Head of caudate nucleus (tissue), 42 donors: ENCODE results near the gene DNAJB14.

Source experiments
- DNase-seq, 42 donors: peaks; one replicate each; pipeline versions ENCODE4 v3.0.0 to v3.0.0-alpha.2; 2020 to 2021; ENCODE audit warnings: mixed read lengths in 7 of 42
- intact Hi-C: fragments of 100-400 bp; cut with DNase I; formaldehyde crosslinking; loops from one replicate; pipeline ENCODE4 v1.15.0; 2022

Gene DNAJB14

DNA sequence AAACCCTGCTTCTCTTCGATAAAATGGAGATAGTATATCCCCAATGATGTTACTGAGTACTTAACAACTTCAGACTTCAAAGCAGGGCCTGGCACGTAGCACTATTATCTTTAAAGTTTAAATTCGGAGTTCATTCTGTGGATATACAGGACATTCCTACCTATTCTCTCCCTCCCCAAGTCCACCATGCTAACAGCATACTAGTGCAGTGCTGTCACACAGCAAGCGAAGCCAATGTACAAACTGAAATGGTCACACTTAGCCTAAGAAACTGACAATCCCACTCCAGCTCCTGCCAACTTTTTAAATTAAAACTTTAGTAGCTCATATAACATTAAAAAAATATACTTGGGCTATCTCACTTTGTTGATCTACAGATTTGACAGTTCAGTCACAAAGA, 1.2 kb upstream of the DNAJB14 start:
- DNase-seq = no peak

DNA sequence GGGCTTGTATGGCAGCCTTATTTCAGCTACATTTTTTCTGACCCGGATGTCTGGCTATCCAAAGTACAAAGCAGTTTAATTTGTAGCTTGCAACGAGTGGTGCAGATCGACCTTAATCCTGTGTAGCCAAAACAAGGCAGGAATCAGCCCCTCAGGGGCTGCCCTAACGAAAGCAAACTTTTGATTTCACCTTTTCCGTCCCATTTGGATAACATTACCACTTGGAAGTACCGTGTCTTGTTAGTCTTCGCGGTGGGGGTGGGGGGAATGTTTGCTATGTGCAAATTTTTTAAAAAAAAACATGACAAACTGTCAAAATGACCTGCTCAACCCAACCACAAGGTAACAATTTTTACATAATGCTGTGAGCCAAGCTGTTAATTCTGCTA, 766 bp upstream of the DNAJB14 start:
- intact Hi-C loops = loop anchor here (2.0 kb wide), 2 partner anchors 52 to 384 kb away; partner anchors contain the start of gene LAMTOR3

More for the DNA sequence above, 1.2 kb upstream of the DNAJB14 start:
- intact Hi-C loops = loop anchor here (2.0 kb wide), 2 partner anchors 53 to 385 kb away; partner anchors contain the start of gene LAMTOR3

DNA sequence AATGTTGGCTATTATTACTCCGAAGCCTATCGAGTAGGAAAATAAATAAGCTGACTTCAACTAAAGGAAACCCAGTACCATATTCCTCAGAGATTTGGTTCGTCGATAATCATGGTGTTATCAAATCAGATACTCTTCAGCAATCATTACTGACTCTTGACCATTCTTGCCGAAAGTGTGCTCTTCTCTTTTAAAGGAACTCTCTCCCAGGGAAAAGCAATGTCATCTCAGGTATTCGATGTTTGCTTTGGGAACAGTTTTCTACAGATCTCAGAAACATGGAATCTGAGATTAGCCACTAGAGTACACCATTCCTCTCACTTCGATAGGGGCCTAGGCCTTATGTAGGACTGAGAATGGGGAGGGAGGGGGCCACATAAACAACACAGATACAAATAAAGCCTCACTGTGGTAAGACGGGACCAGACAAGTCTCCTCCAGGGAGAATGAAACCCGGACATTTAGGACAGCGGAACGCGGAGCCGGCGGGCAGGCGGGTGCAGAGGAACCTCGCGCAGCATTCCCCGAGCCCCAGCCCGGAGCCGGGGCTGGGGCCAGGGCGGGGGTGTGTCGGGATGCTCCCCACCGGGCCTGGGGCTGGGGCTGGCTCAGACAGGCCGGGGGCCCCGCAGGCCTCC, 581 bp downstream of the DNAJB14 start:
- intact Hi-C loops = loop anchor here (2.0 kb wide), 2 partner anchors 51 to 383 kb away; partner anchors contain the start of gene LAMTOR3
- peak in 29 of 42 donors; percentile 8 to 63 (median 40) for DNase-seq

More for the DNA sequence above, 766 bp upstream of the DNAJB14 start:
- peak in 1 of 42 donors; percentile 47 for DNase-seq

DNA sequence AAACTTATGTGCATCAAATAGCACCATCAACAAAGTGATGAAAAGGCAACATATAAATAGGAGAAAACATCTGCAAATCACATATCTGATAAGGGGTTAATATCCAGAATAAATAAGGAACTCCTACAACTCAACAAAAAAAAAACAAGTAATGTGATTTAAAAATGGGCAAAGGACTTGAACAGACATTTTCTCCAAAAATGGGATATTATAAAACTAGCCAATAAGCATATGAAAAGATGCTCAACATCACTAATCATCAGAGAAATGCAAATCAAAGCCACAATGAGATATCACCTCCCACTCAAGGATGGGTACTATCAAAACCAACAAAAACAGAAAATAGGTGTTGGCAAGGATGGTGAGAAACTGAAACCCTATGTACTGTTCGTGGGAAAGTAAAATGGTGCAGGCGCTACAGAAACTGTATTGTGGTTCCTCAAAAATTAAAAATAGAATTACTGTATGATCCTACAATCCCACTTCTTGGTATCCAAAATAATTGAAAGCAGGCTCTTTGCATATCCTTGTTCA, 2.4 kb downstream of the DNAJB14 start:
- intact Hi-C loops = no loop called here
- DNase-seq = no peak

DNA sequence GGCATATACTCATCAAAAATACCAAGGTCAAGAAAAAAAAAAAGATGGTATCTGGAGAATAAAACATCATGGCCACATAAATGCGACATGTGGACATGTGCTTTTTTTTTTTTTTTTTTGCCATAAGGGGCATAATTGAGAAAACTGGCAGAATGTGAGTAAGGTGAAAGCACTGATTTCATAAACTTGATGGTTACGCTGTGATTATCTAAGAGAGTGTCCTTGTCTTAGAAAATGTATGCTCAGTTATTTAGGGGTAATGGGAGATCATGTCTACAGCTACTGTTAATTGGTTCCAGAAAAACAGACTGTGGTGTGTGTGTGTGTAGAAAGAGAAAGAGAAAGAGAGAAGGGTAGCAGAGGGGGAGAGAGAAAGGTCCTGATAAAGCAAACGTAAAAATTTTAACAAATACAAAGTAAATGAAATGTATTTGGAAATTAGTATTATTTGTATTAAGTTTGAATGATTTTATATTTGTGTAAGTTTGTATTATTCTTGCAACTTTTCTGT, 8.1 kb downstream of the DNAJB14 start:
- intact Hi-C loops = no loop called here
- no peak for DNase-seq

DNA sequence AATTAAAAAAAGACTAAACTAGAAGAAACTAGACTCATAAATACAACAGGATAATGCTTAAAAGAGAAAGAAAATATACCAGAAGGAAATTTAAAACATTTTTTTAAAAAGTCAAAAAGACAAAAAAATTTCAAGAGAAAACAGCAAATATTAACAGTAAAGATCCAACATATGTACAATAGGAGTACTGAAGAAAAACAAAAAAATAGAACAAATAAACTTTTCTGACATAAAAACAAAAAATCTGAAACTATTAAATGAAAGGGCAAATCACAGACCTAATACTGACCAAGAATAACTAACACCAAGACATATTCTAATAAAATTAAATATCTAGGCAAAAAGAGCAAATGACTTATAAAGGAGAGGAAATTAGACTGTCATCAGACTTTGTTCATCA, 11.5 kb downstream of the DNAJB14 start:
- intact Hi-C loops = no loop called here
- DNase-seq = no peak

DNA sequence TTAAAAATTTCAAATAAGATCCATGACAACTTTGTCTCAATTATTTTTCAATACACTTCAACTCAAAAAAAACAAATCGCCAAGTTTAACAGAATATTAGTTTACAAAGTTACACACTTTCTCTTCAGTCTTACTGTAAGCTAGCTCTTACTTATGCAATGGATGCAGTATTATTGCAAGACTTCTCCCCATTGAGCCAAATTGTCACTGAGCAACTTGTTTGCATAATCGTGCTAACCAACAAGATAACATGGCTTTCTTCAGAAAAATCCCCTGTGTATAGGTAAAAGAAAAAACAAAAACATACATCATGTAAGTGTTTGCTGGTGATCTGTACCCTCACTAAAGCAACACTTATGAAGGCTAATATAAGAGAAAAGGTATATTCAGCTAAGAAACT, 18.9 kb downstream of the DNAJB14 start:
- intact Hi-C loops = no loop called here
- no peak for DNase-seq

DNA sequence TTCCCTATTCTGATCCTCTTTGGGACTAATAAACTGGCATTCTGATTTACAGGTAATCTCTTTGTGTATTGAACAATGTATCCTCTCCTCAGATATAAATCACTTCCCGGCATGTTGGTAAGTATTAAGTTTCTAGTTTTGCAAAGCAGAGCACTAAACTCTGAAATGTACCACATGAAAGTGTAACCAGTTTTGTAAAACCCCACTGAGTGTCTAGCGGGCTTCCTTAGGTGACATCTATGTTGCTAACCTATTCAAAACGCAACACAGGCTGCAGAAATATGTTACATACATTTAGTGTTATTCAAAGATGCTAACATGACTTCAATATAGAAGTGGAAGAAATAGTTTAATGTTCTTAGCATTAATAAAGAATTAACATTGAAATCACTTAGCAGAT, 25.2 kb downstream of the DNAJB14 start:
- DNase-seq = no peak
- intact Hi-C loops = no loop called here

DNA sequence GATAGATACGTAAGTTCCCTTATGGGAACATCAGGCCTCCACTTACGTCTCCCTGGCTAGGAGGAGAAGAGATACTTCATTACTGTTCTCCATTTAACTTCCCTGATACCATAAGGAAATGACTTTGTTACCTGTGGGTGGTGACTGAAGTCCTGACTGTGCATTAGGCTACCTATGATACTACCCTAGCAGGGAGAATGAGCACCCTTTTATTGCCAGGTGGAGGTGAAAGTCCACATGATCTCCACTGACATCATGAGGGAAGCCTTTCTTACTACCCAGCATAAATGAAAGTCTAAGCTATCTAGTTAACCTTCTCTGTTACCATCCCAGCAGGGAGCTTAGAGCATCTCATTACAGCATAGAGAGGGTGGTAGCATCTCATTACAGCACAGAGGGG, 27.8 kb downstream of the DNAJB14 start:
- intact Hi-C loops = no loop called here
- DNase-seq = no peak

DNA sequence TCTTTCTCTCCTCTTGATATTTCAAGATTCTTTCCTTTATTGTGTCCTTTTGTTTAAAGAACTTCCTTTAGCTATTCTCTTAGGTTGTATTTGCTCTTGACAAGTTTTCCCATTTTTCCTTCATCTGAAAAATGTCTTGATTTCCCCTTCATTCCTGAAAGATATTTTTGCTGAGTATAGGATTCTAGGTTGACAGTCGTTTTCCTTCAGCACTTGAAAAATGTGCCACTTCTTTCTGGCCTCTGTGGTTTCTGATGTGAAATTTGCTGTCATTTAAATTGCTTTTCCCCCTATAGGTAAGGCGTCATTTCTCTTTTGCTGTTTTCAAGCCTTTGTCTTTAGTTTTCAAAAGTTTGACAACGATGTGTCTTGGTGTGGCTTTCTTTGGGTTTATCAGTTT, 28.8 kb downstream of the DNAJB14 start:
- DNase-seq = no peak
- intact Hi-C loops = no loop called here

DNA sequence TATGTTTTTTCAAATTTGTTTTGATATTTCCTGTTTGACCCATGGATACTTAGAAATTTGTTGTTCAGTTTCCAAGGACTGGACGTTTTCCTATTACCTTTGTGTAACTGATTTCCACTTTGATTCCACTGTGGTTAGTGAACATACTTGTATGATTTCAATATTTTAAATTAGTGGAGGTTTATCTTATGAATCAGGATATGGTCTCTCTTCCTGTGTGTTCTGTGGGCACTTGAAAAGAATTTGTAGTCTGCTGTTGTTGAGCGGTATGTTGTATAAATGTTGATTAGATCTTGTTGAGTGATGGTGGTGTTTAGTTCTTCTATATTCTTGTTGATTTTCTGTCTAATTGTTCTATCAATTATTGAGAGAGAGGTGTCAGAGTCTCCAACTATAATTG, 31.0 kb downstream of the DNAJB14 start:
- intact Hi-C loops = no loop called here
- DNase-seq = no peak

DNA sequence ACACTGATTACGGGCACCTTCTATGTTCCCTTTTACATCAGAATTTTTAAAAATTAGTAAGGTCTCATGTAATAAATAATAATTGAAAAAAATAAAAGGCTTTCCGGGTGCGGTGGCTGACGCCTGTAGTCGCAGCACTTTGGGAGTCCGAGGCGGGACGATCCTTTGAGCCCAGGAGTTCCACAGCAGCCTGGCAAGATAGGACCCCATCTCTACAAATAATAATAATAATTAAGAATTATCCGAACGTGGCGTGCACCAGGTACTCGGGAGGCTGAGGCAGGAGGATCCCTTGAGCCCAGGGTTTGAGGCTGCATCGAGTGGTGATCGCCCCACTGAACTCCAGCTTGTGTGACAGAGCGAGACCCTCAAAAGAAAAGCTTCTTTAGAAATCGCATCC, 51.4 kb downstream of the DNAJB14 start:
- intact Hi-C loops = loop anchor here (2.0 to 10.0 kb wide), 2 partner anchors 52 to 330 kb away; partner anchors contain the start of genes DNAJB14 and TRMT10A
- DNase-seq = peak in 10 of 42 donors; percentile 3 to 42 (median 12)

DNA sequence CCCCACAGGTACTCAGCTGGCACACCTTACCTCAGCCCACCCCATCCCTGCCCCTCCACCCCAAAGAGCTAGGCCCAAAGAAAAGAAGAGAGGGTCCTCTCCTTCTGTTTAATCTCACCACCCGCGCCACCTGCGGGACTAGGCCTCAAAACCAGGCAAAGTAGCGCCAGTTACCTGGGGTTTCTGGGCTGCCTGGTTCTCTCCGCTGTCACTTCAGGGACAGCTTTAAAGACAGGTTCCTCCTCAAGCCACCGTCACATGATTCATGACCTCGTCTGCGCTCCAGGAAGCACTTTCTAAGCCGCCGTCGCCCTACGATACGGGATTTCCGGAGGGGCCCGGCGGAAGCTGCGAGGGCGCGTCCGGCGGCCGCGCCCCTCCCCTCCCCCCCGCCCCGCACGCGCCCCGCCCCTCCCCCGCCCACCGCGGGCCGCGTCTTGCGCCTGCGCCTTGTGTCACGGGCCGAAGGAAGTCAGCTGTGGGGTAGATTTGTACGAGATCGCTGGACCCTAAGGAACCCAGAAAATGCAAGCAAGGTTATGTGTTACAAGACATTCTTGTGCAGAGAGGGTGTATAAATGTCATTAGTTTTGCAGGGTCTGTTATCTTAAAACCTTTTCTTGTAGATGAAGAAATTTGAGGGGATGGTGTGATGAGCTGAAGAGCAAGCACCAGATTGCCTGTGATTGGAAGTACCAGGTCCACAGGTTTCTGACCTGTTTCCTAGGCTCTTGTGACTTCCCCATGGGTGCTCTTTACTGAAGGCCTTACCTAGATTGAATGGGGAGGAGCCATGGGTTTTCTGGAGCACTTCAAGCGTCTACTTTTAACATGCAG, 52.0 kb downstream of the DNAJB14 start, which contains the start of gene LAMTOR3:
Gene LAMTOR3, minus strand, starts transcription at position 267 of the 837 bp plus-strand sequence. CDS start 464 bp downstream, outside the sequence.
- intact Hi-C loops = loop anchor here (2.0 to 10.0 kb wide), 2 partner anchors 52 to 330 kb away; partner anchors contain the start of genes DNAJB14 and TRMT10A
- peak; percentile 77 to 97 (median 92) for DNase-seq

DNA sequence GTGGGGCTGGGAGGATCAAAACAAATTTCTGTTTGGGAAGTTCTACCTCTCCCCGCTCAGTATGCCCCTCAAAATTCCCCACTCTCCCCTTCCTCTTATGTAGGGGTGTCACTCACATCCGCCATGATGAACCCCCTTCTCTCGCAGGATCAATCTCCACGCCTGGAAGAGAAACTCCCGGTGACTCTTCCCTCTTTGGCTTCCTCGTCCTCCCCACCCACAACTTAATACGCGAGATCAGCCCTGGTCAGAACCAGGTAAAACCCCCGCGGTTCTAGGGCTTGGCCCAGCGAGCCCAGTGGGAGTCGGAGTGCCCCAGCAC, 52.6 kb downstream of the DNAJB14 start:
- intact Hi-C loops = loop anchor here (2.0 to 10.0 kb wide), 2 partner anchors 53 to 329 kb away; partner anchors contain the start of genes DNAJB14 and TRMT10A
- peak in 3 of 42 donors; percentile 1 to 23 (median 21) for DNase-seq

DNA sequence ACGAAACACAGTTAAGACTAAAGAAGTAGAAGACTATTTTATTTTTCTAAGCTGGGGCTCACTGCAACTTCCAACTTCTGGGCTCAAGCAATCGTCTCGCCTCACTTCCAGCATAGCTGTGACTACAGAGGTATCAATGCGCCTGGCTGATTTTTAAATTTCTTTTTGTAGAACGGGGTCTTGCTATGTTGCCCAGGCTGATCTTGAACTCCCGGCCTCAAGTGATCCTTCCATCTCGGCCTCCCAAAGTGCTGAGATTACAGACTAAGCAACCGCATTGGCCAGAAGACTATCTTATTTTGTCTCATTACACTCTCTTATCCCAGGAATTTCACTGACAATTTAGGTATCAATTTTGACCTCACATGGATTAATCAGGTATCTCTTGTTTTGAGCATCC, 53.4 kb downstream of the DNAJB14 start:
- intact Hi-C loops = loop anchor here (10.0 kb wide), 1 partner anchor 328 kb away; the partner anchor contains the start of gene TRMT10A
- no peak for DNase-seq

DNA sequence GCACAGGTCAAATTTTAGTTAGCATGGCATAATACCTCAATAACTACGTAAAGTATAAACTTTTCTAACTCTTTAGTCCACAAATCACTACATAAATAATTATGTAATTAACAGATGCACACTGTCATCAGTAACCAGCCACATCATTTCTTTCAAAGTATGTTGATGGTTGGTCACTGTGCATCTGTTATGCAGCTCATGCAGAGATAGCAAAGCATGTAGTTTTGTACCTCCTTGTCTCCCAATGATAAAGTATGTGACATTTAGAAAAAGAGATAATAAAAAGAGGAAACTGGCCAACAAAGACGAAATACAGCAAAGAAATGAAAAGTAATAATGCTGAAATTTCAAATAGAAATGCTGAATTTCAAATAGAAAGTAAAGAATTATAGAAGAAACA, 55.1 kb downstream of the DNAJB14 start:
- DNase-seq = no peak

DNA sequence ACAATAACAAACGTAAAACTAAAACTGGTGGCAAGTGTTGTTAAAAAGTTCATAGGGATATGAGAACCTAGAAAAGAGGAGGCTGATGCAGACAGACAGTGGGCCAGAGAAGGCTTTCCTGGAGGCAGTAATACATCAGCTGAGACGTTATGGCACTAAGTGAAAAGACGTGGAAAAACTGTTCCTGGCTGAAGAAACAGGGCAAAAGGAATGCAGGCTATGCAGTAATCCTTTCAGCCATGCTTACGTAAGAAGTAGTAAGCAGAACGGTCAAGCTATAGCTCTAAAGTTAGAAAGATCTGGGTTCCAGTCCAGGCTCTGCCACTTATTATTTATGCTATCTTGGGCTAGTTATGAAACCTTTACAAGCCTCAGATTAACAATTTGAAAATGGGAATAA, 58.6 kb downstream of the DNAJB14 start:
- intact Hi-C loops = no loop called here
- no peak for DNase-seq

More for the DNA sequence above, 55.1 kb downstream of the DNAJB14 start:
- intact Hi-C loops = loop anchor here (10.0 kb wide), 1 partner anchor 327 kb away; the partner anchor contains the start of gene TRMT10A

DNA sequence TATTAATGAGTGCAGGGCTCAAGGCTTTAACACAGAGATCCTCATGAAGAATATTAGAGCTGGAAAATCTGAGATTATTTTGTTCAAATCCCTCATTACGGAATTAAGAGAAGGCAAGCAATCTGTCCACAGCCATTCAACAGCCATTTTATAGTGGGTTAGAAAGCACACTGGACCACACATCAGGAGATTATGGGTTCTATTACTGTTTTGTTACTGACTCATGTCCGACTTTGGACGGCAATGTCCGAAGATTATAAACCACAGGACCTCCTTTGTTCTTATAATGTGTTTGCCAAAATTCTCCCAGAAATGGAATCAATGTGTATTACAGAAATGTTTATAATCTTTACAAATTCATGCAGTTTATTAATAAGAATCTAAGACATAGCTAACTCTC, 60.3 kb downstream of the DNAJB14 start:
- intact Hi-C loops = no loop called here

DNA sequence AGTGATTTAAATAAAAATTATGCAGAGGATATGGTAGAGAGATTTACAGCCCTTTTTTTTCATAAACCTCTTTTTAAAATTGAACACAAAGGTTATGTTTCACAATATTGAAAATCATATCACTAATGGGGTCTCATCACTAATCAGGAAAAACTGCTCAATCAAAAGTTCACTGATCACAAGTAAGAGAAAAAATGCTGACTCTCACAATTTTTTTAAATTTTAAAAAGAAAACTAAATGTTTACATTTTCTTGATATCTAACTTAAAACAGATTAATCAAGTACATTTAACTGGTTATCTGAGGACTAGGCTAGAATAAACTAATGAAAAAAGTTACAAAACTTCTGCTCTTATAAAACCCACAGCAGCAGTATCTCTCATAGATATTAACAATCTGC, 60.7 kb downstream of the DNAJB14 start:
- DNase-seq = no peak
- intact Hi-C loops = no loop called here

More for the DNA sequence above, 60.3 kb downstream of the DNAJB14 start:
- DNase-seq = no peak
